IMR-90 (cell line): Measurements from ENCODE around the gene ZNF791. TPM values are rescaled to one million over a fixed set of nuclear protein-coding genes. Genes with fewer than 3 reads are reported as not detected.

Experiments
- ATAC-seq: fragments of 200-7000 bp; cut with Tn5 transposase; 2 replicates; pipeline ENCODE4 v1.9.1; 2020; ENCODE audit warnings: low read depth, mild to moderate bottlenecking, moderate library complexity
- BruUV-seq: library from RNA; stranded (reverse); fragments of 400-500 nt; replicated peaks from 2 replicates; lab custom pipeline; 2021; lab: Mats Ljungman, UMichigan
- CTCF ChIA-PET: fragments of 300-600 bp; formaldehyde crosslinking; extraction: SDS; loops from one replicate; lab custom pipeline; 2021; ENCODE audit warnings: antibody characterized with exemption; lab: Yijun Ruan, JAX
- POLR2A ChIA-PET: fragments of 300-600 bp; sonication (Branson Sonifier 250); formaldehyde crosslinking; loops from one replicate; lab custom pipeline; 2022; ENCODE audit warnings: antibody characterized with exemption; ENCODE audit not compliant: unreplicated experiment; lab: Charles Lee
- DNase-seq: peaks from one replicate; pipeline ENCODE4 v3.0.0; 2013
- H2AFZ ChIP-seq: replicated peaks from 2 replicates; pipeline ENCODE3; 2013; ENCODE audit warnings: low read length, mild to moderate bottlenecking; ENCODE audit not compliant: poor library complexity
- H2AK5ac ChIP-seq: 2 replicates; pipeline ENCODE4 v1.6.1; 2013; ENCODE audit warnings: low read depth, low read length, inconsistent platforms
- H2AK9ac ChIP-seq: replicated peaks from 2 replicates; pipeline ENCODE3; 2013; ENCODE audit warnings: mild to moderate bottlenecking, low read depth, low read length, moderate library complexity; ENCODE audit not compliant: poor library complexity
- H2BK120ac ChIP-seq: 2 replicates; pipeline ENCODE4 v1.6.1; 2013; ENCODE audit warnings: low read depth, low read length, inconsistent platforms
- H2BK15ac ChIP-seq: 3 replicates; pipeline ENCODE4 v1.6.1; 2013; ENCODE audit warnings: low read depth, low read length, inconsistent platforms
- H2BK20ac ChIP-seq: 2 replicates; pipeline ENCODE4 v1.6.1; 2013; ENCODE audit warnings: low read depth, mild to moderate bottlenecking, inconsistent platforms, low read length, moderate library complexity
- H2BK5ac ChIP-seq: 2 replicates; pipeline ENCODE4 v1.6.1; 2013; ENCODE audit warnings: mild to moderate bottlenecking, low read depth, low read length, inconsistent platforms; ENCODE audit not compliant: poor library complexity, severe bottlenecking
- H3K14ac ChIP-seq: replicated peaks from 2 replicates; pipeline ENCODE4 v1.6.1; 2013; ENCODE audit warnings: low read depth, low read length, inconsistent platforms
- H3K18ac ChIP-seq: 2 replicates; pipeline ENCODE4 v1.6.1; 2013; ENCODE audit warnings: low read depth, low read length, control low read depth
- H3K23ac ChIP-seq: 2 replicates; pipeline ENCODE4 v1.6.1; 2013; ENCODE audit warnings: low read depth, low read length, inconsistent platforms
- H3K27ac ChIP-seq: 2 replicates; pipeline ENCODE4 v1.5.1; 2013; ENCODE audit warnings: mild to moderate bottlenecking, control low read depth, low read length; ENCODE audit not compliant: insufficient read depth
- H3K27me3 ChIP-seq: 2 replicates; pipeline ENCODE4 v1.6.1; 2013; ENCODE audit warnings: low read length; ENCODE audit not compliant: control insufficient read depth, insufficient read depth
- H3K36me3 ChIP-seq: 2 replicates; pipeline ENCODE4 v1.6.1; 2013; ENCODE audit warnings: low read length, mixed read lengths; ENCODE audit not compliant: control insufficient read depth, insufficient read depth
- H3K4ac ChIP-seq: 2 replicates; pipeline ENCODE4 v1.6.1; 2013; ENCODE audit warnings: low read depth, low read length, inconsistent platforms
- H3K4me1 ChIP-seq: 2 replicates; pipeline ENCODE4 v1.6.1; 2013; ENCODE audit warnings: low read length, mixed read lengths; ENCODE audit not compliant: control insufficient read depth, insufficient read depth
- H3K4me2 ChIP-seq: 2 replicates; pipeline ENCODE4 v1.6.1; 2013; ENCODE audit warnings: low read depth, mild to moderate bottlenecking, control low read depth, low read length, moderate library complexity
- H3K4me3 ChIP-seq: 2 replicates; pipeline ENCODE4 v1.5.1; 2013; ENCODE audit warnings: low read depth, mild to moderate bottlenecking, control low read depth, low read length, moderate library complexity; ENCODE audit not compliant: insufficient read depth
- H3K56ac ChIP-seq: 2 replicates; pipeline ENCODE4 v1.6.1; 2013; ENCODE audit warnings: low read length, inconsistent platforms; ENCODE audit not compliant: insufficient read depth; ENCODE audit errors: extremely low read depth
- H3K79me1 ChIP-seq, 2 experiments: 2 replicates each; pipeline ENCODE4 v1.6.1; 2013; ENCODE audit warnings: low read length in 2 of 2, inconsistent platforms in 1 of 2, low read depth in 1 of 2
- H3K9ac ChIP-seq: 2 replicates; pipeline ENCODE4 v1.6.1; 2013; ENCODE audit warnings: low read depth, low read length, control low read depth
- H3K9me1 ChIP-seq: 2 replicates; pipeline ENCODE4 v1.6.1; 2013; ENCODE audit warnings: low read length, inconsistent platforms; ENCODE audit not compliant: insufficient read depth
- H3K9me3 ChIP-seq: 2 replicates; pipeline ENCODE4 v1.6.1; 2013; ENCODE audit warnings: low read length; ENCODE audit not compliant: control insufficient read depth, insufficient read depth
- H4K20me1 ChIP-seq: 2 replicates; pipeline ENCODE4 v1.6.1; 2013; ENCODE audit warnings: low read length, inconsistent platforms; ENCODE audit not compliant: insufficient read depth
- H4K5ac ChIP-seq: 2 replicates; pipeline ENCODE4 v1.6.1; 2013; ENCODE audit warnings: mild to moderate bottlenecking, low read depth, low read length, control low read depth
- H4K8ac ChIP-seq, 2 experiments: 2 replicates each; pipeline ENCODE4 v1.6.1; 2013; ENCODE audit warnings: low read depth in 2 of 2, low read length in 2 of 2, control low read depth in 1 of 2, inconsistent platforms in 1 of 2
- H4K91ac ChIP-seq: 2 replicates; pipeline ENCODE4 v1.6.1; 2013; ENCODE audit warnings: low read depth, low read length, inconsistent platforms; ENCODE audit not compliant: insufficient read depth
- FOS ChIP-seq: fragments of 150-350 bp; IDR thresholded peaks from 2 replicates; pipeline ENCODE4 v1.6.1; 2016; ENCODE audit warnings: low read depth, low read length
- MAFK ChIP-seq: IDR thresholded peaks from 2 replicates; pipeline ENCODE4 v1.6.1; 2012; ENCODE audit warnings: low read depth, low read length, improper control_type of control experiment
- NFE2L2 ChIP-seq: fragments of 150-350 bp; IDR thresholded peaks from 2 replicates; pipeline ENCODE4 v1.6.1; 2016; ENCODE audit warnings: low read depth, mild to moderate bottlenecking, low read length
- POLR2A ChIP-seq: IDR thresholded peaks from 2 replicates; pipeline ENCODE4 v1.6.1; 2012; ENCODE audit warnings: mild to moderate bottlenecking, low read depth, low read length
- RAD21 ChIP-seq: IDR thresholded peaks from 2 replicates; pipeline ENCODE4 v1.6.1; 2012; ENCODE audit warnings: low read length, improper control_type of control experiment
- RFX5 ChIP-seq: IDR thresholded peaks from 2 replicates; pipeline ENCODE4 v1.8.0; 2012; ENCODE audit warnings: low read depth, mild to moderate bottlenecking, low read length, moderate library complexity
- SMC3 ChIP-seq: fragments of 150-350 bp; IDR thresholded peaks from 2 replicates; pipeline ENCODE4 v1.6.1; 2016; ENCODE audit warnings: low read depth, mild to moderate bottlenecking, antibody characterized with exemption, low read length, moderate library complexity
- WGBS, 2 experiments: methylation state at CpG; one replicate each; pipeline versions ENCODE4 v1.1.5 to v1.1.7; 2013; ENCODE audit warnings: missing lambda C conversion rate in 2 of 2; ENCODE audit not compliant: insufficient read length in 1 of 2; ENCODE audit errors: extremely low coverage in 2 of 2; 5-methylcytosine and 5-hydroxymethylcytosine counted together
- dilution Hi-C: fragments of 300-500 bp; cut with HindIII; formaldehyde crosslinking; loops from one replicate; pipeline ENCODE4 v1.14.3; 2018; ENCODE audit warnings: low sequenced_read_pairs; ENCODE audit not compliant: unreplicated experiment
- in situ Hi-C: fragments of 300-500 bp; cut with MboI; formaldehyde crosslinking; loops from 3 replicates; pipeline ENCODE4 v1.14.3; 2019; ENCODE audit warnings: low sequenced_read_pairs, inconsistent platforms, mixed read lengths
- intact Hi-C: fragments of 100-400 bp; cut with micrococcal nuclease; formaldehyde crosslinking; loops from 2 replicates; pipeline ENCODE4 v1.10.0; 2022
- polyA plus RNA-seq, 3 experiments: library from polyadenylated mRNA; depleted of rRNA; stranded (reverse); fragments of >200 nt; gene quantifications; 2 replicates each; pipeline ENCODE4 v1.2.3, GENCODE V29; 2012; ENCODE audit warnings: low replicate concordance in 1 of 3
- total RNA-seq: library from RNA; depleted of rRNA; stranded (reverse); fragments of >200 nt; gene quantifications from 2 replicates; pipeline ENCODE4 v1.2.3, GENCODE V29; 2012
- TF ChIP-seq, protein P1 (sequence below): fragments of 150-350 bp; IDR thresholded peaks from 2 replicates; pipeline ENCODE4 v1.6.1; 2016; ENCODE audit warnings: low read depth, mild to moderate bottlenecking, low read length, moderate library complexity, borderline replicate concordance
- TF ChIP-seq, protein P2 (sequence below): conservative IDR thresholded peaks from 2 replicates; pipeline ENCODE4 v1.5.1; 2012; ENCODE audit warnings: mild to moderate bottlenecking, low read depth, low read length, improper control_type of control experiment

ZNF791 gene
- total and polyA plus RNA-seq, 2 of the 4 experiments (the other 2 are of a cell fraction) = 7.1 to 15.8 TPM

DNA sequence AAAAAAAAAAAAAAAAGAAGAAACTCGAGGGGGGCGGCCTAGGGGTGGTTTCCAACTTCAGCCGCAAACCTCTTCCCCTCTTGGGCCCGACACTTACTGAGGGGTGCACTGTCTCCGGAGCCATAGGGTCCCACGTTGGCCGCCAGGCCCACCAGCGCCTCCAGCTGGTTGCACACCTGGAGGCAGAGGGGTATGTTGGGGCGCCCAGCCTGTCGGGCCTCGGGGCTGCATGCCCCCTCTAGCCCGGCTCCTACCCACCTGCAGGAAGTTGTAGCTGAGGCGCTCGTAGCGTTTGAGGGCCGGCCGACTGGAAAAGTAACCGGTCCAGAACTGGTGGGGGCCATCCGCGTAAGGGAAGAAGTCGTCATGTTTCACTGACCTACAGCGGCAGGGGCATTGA lies 47.2 kb downstream of the ZNF791 start:
- no peaks in the 10 kb centered on the region for H3K9me1 ChIP-seq
- dilution Hi-C loops = no loop called here
- WGBS, 2 experiments = no CpG with 5 or more reads among the region's 22 CpGs
- no peak overlapping the region for H3K14ac ChIP-seq
- H2BK5ac ChIP-seq = no peak overlapping the region
- ATAC-seq = no peak
- no peak overlapping the region for H4K91ac ChIP-seq
- no peak overlapping the region for H3K4me2 ChIP-seq
- DNase-seq = no peak
- H2AK9ac ChIP-seq = no peak overlapping the region
- H3K36me3 ChIP-seq = peaks cover 41% of the 10 kb centered on the region
- no peak overlapping the region for H2BK120ac ChIP-seq
- H3K27ac ChIP-seq = no peak overlapping the region
- H4K20me1 ChIP-seq = no peaks in the 10 kb centered on the region
- H4K8ac ChIP-seq = no peak overlapping the region
- H4K5ac ChIP-seq = no peak overlapping the region
- intact Hi-C loops = no loop called here
- in situ Hi-C loops = no loop called here
- no TSS peak for BruUV-seq
- no peak overlapping the region for H3K56ac ChIP-seq
- no peaks in the 10 kb centered on the region for H3K9me3 ChIP-seq
- no peak overlapping the region for H3K18ac ChIP-seq
- H2AK5ac ChIP-seq = no peak overlapping the region
- ChIA-PET CTCF (no interaction called here), POLR2A (no interaction called here)
- H3K4me1 ChIP-seq = no peaks in the 10 kb centered on the region
- no peak overlapping the region for H2BK20ac ChIP-seq
- no peak overlapping the region for H3K9ac ChIP-seq
- H3K23ac ChIP-seq = no peak overlapping the region
- no peak overlapping the region for H2BK15ac ChIP-seq
- H3K4ac ChIP-seq = no peak overlapping the region
- no peaks in the 10 kb centered on the region for H3K27me3 ChIP-seq
- TF ChIP-seq SMC3 (no peak), NFE2L2 (no peak), MAFK (no peak), RAD21 (no peak), POLR2A (no peak), RFX5 (no peak), FOS (no peak)
- TF ChIP-seq, protein P1, sequence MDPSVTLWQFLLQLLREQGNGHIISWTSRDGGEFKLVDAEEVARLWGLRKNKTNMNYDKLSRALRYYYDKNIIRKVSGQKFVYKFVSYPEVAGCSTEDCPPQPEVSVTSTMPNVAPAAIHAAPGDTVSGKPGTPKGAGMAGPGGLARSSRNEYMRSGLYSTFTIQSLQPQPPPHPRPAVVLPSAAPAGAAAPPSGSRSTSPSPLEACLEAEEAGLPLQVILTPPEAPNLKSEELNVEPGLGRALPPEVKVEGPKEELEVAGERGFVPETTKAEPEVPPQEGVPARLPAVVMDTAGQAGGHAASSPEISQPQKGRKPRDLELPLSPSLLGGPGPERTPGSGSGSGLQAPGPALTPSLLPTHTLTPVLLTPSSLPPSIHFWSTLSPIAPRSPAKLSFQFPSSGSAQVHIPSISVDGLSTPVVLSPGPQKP = no peak
- TF ChIP-seq, protein P2, sequence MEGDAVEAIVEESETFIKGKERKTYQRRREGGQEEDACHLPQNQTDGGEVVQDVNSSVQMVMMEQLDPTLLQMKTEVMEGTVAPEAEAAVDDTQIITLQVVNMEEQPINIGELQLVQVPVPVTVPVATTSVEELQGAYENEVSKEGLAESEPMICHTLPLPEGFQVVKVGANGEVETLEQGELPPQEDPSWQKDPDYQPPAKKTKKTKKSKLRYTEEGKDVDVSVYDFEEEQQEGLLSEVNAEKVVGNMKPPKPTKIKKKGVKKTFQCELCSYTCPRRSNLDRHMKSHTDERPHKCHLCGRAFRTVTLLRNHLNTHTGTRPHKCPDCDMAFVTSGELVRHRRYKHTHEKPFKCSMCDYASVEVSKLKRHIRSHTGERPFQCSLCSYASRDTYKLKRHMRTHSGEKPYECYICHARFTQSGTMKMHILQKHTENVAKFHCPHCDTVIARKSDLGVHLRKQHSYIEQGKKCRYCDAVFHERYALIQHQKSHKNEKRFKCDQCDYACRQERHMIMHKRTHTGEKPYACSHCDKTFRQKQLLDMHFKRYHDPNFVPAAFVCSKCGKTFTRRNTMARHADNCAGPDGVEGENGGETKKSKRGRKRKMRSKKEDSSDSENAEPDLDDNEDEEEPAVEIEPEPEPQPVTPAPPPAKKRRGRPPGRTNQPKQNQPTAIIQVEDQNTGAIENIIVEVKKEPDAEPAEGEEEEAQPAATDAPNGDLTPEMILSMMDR = no peak
- no peaks in the 10 kb centered on the region for H3K79me1 ChIP-seq
- H2AFZ ChIP-seq = no peak overlapping the region
- H3K4me3 ChIP-seq = no peak overlapping the region
